Smooth muscle cell (in vitro differentiated cells): ENCODE data around the gene GRIK4. TPM values are rescaled to one million over a fixed set of nuclear protein-coding genes. Genes with fewer than 3 reads are reported as not detected.

Experiments
- DNase-seq: peaks from one replicate; lab custom pipeline; 2025; ENCODE audit not compliant: unreplicated experiment; lab: John Stamatoyannopoulos, UW
- H2AFZ ChIP-seq: fragments of 200-600 bp; sonication (generic); 2 replicates; pipeline ENCODE4 v1.6.0; 2016; ENCODE audit warnings: antibody characterized with exemption, low read depth, mild to moderate bottlenecking
- H3F3A ChIP-seq: fragments of 200-600 bp; sonication (generic); 2 replicates; pipeline ENCODE4 v1.6.0; 2017; ENCODE audit warnings: antibody characterized with exemption, low read depth
- H3K27ac ChIP-seq: fragments of 200-600 bp; sonication (generic); 2 replicates; pipeline ENCODE4 v1.5.1; 2016; ENCODE audit warnings: low read depth, mild to moderate bottlenecking
- H3K27me3 ChIP-seq: fragments of 200-600 bp; sonication (generic); 2 replicates; pipeline ENCODE4 v1.6.1; 2016; ENCODE audit warnings: low read depth, mild to moderate bottlenecking
- H3K36me3 ChIP-seq: fragments of 200-600 bp; sonication (generic); 2 replicates; pipeline ENCODE4 v1.5.1; 2016; ENCODE audit warnings: low read depth
- H3K4me1 ChIP-seq: fragments of 200-600 bp; sonication (generic); 2 replicates; pipeline ENCODE4 v1.5.1; 2016; ENCODE audit warnings: low read depth
- H3K4me2 ChIP-seq: fragments of 200-600 bp; sonication (generic); 2 replicates; pipeline ENCODE4 v1.6.0; 2016; ENCODE audit warnings: mild to moderate bottlenecking
- H3K4me3 ChIP-seq: fragments of 200-600 bp; sonication (generic); 2 replicates; pipeline ENCODE4 v1.5.1; 2016; ENCODE audit warnings: mild to moderate bottlenecking
- H3K79me2 ChIP-seq: fragments of 200-600 bp; sonication (generic); 2 replicates; pipeline ENCODE4 v1.6.0; 2016; ENCODE audit warnings: low read depth, mild to moderate bottlenecking
- H3K9ac ChIP-seq: fragments of 200-600 bp; sonication (generic); 2 replicates; pipeline ENCODE4 v1.6.0; 2016; ENCODE audit warnings: low read depth
- H3K9me3 ChIP-seq: fragments of 200-600 bp; sonication (generic); replicated peaks from 2 replicates; pipeline ENCODE4 v1.5.1; 2016; ENCODE audit warnings: low read depth
- H4K20me1 ChIP-seq: fragments of 200-600 bp; sonication (generic); 2 replicates; pipeline ENCODE4 v1.6.0; 2016; ENCODE audit warnings: low read depth
- CTCF ChIP-seq: fragments of 200-600 bp; sonication (generic); IDR thresholded peaks from 2 replicates; pipeline ENCODE4 v1.5.1; 2017; ENCODE audit warnings: borderline replicate concordance, mild to moderate bottlenecking, antibody characterized with exemption; ENCODE audit not compliant: insufficient read depth, poor library complexity, severe bottlenecking
- WGBS: methylation state at CpG from one replicate; pipeline ENCODE4 v1.1.7; 2016; ENCODE audit warnings: low lambda C conversion rate; 5-methylcytosine and 5-hydroxymethylcytosine counted together
- polyA plus RNA-seq: library from polyadenylated mRNA; unstranded; fragments of >200 nt; fragmentation: Nextera tagmentation; extraction: Ambion mirVana; gene quantifications from 2 replicates; pipeline ENCODE4 v1.2.1, GENCODE V29; 2016
- total RNA-seq: library from RNA; depleted of rRNA; stranded (reverse); fragments of >200 nt; gene quantifications from 2 replicates; pipeline ENCODE4 v1.2.3, GENCODE V29; 2014

Gene GRIK4
- total and polyA plus RNA-seq, 2 experiments from 2014 or later: not detected

GRCh38 chr11:120938260-120938659 lies 426.7 kb downstream of the GRIK4 start:
- Histone ChIP-seq H3K9me3 (no peaks in the 10 kb centered on the region), H4K20me1 (no peaks in the 10 kb centered on the region), H3K36me3 (no peaks in the 10 kb centered on the region), H3K79me2 (no peaks in the 10 kb centered on the region), H3K4me2 (no peak overlapping the region), H3K27me3 (peaks cover 30% of the 10 kb centered on the region), H2AFZ (no peak overlapping the region), H3K4me1 (no peaks in the 10 kb centered on the region), H3K27ac (no peak overlapping the region), H3K9ac (no peak overlapping the region), H3F3A (no peaks in the 10 kb centered on the region), H3K4me3 (no peak overlapping the region)
- WGBS: 47% methylated on average over 4 of the region's 4 CpGs
- no peak for DNase-seq
- TF ChIP-seq CTCF: no peak

GRCh38 chr11:120940160-120940848 lies 428.8 kb downstream of the GRIK4 start:
- Histone ChIP-seq H3K4me3 (no peak overlapping the region), H3K27ac (no peak overlapping the region), H3F3A (no peaks in the 10 kb centered on the region), H3K9ac (no peak overlapping the region), H3K79me2 (no peaks in the 10 kb centered on the region), H3K27me3 (peaks cover 30% of the 10 kb centered on the region), H3K36me3 (no peaks in the 10 kb centered on the region), H3K9me3 (no peaks in the 10 kb centered on the region), H2AFZ (no peak overlapping the region), H3K4me2 (no peak overlapping the region), H4K20me1 (no peaks in the 10 kb centered on the region), H3K4me1 (no peaks in the 10 kb centered on the region)
- DNase-seq: no peak
- TF ChIP-seq CTCF: no peak
- 90% methylated on average over 10 of the region's 10 CpGs for WGBS

- no peak for TF ChIP-seq CTCF
- H2AFZ ChIP-seq: no peak overlapping the region
- no peaks in the 10 kb centered on the region for H3K36me3 ChIP-seq
- no peaks in the 10 kb centered on the region for H4K20me1 ChIP-seq
- H3K9me3 ChIP-seq: no peaks in the 10 kb centered on the region
- H3K27me3 ChIP-seq: peaks cover 29% of the 10 kb centered on the region
- no peaks in the 10 kb centered on the region for H3F3A ChIP-seq
- no peaks in the 10 kb centered on the region for H3K79me2 ChIP-seq
- H3K27ac ChIP-seq: no peak overlapping the region
- WGBS: 72% methylated on average over 4 of the region's 4 CpGs
- no peak overlapping the region for H3K4me3 ChIP-seq
- no peak overlapping the region for H3K4me2 ChIP-seq
- no peak overlapping the region for H3K9ac ChIP-seq
- no peaks in the 10 kb centered on the region for H3K4me1 ChIP-seq
- DNase-seq: no peak
Measured at GRCh38 chr11:120941000-120941399, 429.5 kb downstream of the GRIK4 start.

- H3K4me1 ChIP-seq: no peaks in the 10 kb centered on the region
- no peak for DNase-seq
- peaks cover 18% of the 10 kb centered on the region for H3K27me3 ChIP-seq
- no peaks in the 10 kb centered on the region for H3K79me2 ChIP-seq
- no peak overlapping the region for H3K4me2 ChIP-seq
- no peak overlapping the region for H3K27ac ChIP-seq
- 83% methylated on average over 2 of the region's 2 CpGs for WGBS
- H3K9ac ChIP-seq: no peak overlapping the region
- no peak overlapping the region for H3K4me3 ChIP-seq
- no peaks in the 10 kb centered on the region for H3K9me3 ChIP-seq
- no peaks in the 10 kb centered on the region for H3F3A ChIP-seq
- no peak overlapping the region for H2AFZ ChIP-seq
- H4K20me1 ChIP-seq: no peaks in the 10 kb centered on the region
- TF ChIP-seq CTCF: no peak
- no peaks in the 10 kb centered on the region for H3K36me3 ChIP-seq
Measured at GRCh38 chr11:120942701-120943100, 431.2 kb downstream of the GRIK4 start.
